Stomach (tissue), 9 donors: Measurements from ENCODE around the gene SZT2. TPM values are rescaled to one million over a fixed set of nuclear protein-coding genes. Genes with fewer than 3 reads are reported as not detected.

Source experiments
- DNase-seq, 2 donors: peaks; one replicate each; pipeline versions ENCODE4 v3.0.0 to v3.0.0-alpha.2; 2013 to 2019
- H3K27ac ChIP-seq, 5 donors: fragments of 200-600 bp in 4 of 5; sonication (generic) in 4 of 5; one replicate each; pipeline ENCODE4 v1.5.1; 2013 to 2019; ENCODE audit warnings: mild to moderate bottlenecking in 1 of 5, moderate library complexity in 1 of 5
- H3K27me3 ChIP-seq, 3 donors: fragments of 200-600 bp; sonication (generic); one replicate each; pipeline ENCODE4 v1.5.1; 2017 to 2019; ENCODE audit warnings: mixed run types in 1 of 3
- H3K36me3 ChIP-seq, 4 donors: fragments of 200-600 bp; sonication (generic); 1 replicate in 3 of 4; 2 replicates in 1 of 4; pipeline ENCODE4 v1.5.1; 2016 to 2019
- H3K4me1 ChIP-seq, 4 donors: fragments of 200-600 bp; sonication (generic); one replicate each; pipeline ENCODE4 v1.5.1; 2016 to 2019
- H3K4me3 ChIP-seq, 4 donors: fragments of 200-600 bp; sonication (generic) in 3 of 4; one replicate each; pipeline ENCODE4 v1.5.1; 2016 to 2019; ENCODE audit warnings: mild to moderate bottlenecking in 1 of 4
- H3K9me3 ChIP-seq, 4 donors: fragments of 200-600 bp; sonication (generic); one replicate each; pipeline ENCODE4 v1.5.1; 2016 to 2019
- CTCF ChIP-seq, 7 experiments: fragments of 450-650 bp in 4 of 7; fragments of 200-600 bp in 3 of 7; sonication (generic) in 3 of 7; IDR thresholded peaks; one replicate each; pipeline ENCODE4 v1.5.1; 2016 to 2019; ENCODE audit warnings: antibody characterized with exemption in 7 of 7, control low read depth in 2 of 7, mild to moderate bottlenecking in 1 of 7
- EP300 ChIP-seq: sonication (generic); formaldehyde crosslinking; IDR thresholded peaks from one replicate; pipeline ENCODE4 v1.6.1; 2017; ENCODE audit warnings: antibody characterized with exemption
- POLR2A ChIP-seq, 4 donors: fragments of 450-650 bp; IDR thresholded peaks; one replicate each; pipeline ENCODE4 v1.6.1; 2016; ENCODE audit warnings: antibody characterized with exemption in 4 of 4, control low read depth in 2 of 4, mild to moderate bottlenecking in 1 of 4, moderate library complexity in 1 of 4
- POLR2AphosphoS5 ChIP-seq, 3 donors: sonication (generic); formaldehyde crosslinking; IDR thresholded peaks; one replicate each; pipeline ENCODE4 v1.6.1; 2016; ENCODE audit warnings: antibody characterized with exemption in 3 of 3
- WGBS, 5 donors: extraction: QIAGEN DNeasy Blood & Tissue Kit in 3 of 5; methylation state at CpG; one replicate each; pipeline versions ENCODE4 v1.1.5 to v1.1.7; 2013 to 2018; 5-methylcytosine and 5-hydroxymethylcytosine counted together
- intact Hi-C: fragments of 100-400 bp; cut with DNase I; formaldehyde crosslinking; loops from one replicate; pipeline ENCODE4 v1.15.1; 2023; ENCODE audit warnings: low total_unique reads
- polyA plus RNA-seq, 3 donors: library from polyadenylated mRNA; stranded (reverse); fragments of 200-250 nt; gene quantifications; one replicate each; pipeline ENCODE4 v1.2.3, GENCODE V29; 2013
- total RNA-seq, 5 donors: library from RNA; depleted of rRNA; stranded (reverse); fragments of >200 nt; gene quantifications; one replicate each; pipeline versions ENCODE4 v1.1.0 to v1.2.3, GENCODE V29; 2014 to 2016
- donor health status: healthy with polysubstance abuse.
- donor health status: Bipolar disorder and iron deficiency.
- donor health status: healthy.

The SZT2 gene
- total and polyA plus RNA-seq, 8 donors = 4.9 to 69.3 (median 52.9) TPM

GRCh38 chr1:43441166-43441893 lies 51.6 kb downstream of the SZT2 start:
- peaks cover 44 to 100% (median 96%) of the 10 kb centered on the region in 4 donors for H3K36me3 ChIP-seq

GRCh38 chr1:43441894-43442637 lies 52.4 kb downstream of the SZT2 start:
- Histone ChIP-seq H3K4me3 (no peak overlapping the region), H3K27me3 (no peaks in the 10 kb centered on the region), H3K9me3 (no peaks in the 10 kb centered on the region), H3K4me1 (no peaks in the 10 kb centered on the region), H3K27ac (no peak overlapping the region), H3K36me3 (peaks cover 52 to 100% (median 99%) of the 10 kb centered on the region in 4 donors)
- DNase-seq = peak in 1 of 2 donors; percentile 23
- no peak for TF ChIP-seq CTCF (IDR thresholded peaks at IDR 0.05)
- no peak for TF ChIP-seq POLR2AphosphoS5 (IDR thresholded peaks at IDR 0.05)
- no peak for TF ChIP-seq POLR2A (IDR thresholded peaks at IDR 0.05)
- no peak for TF ChIP-seq EP300
- intact Hi-C loops = no loop called here
- 91 to 94% (median 93%) methylated on average over 14 to 18 of the region's 18 CpGs for WGBS, 5 donors

More at GRCh38 chr1:43441166-43441893, 51.6 kb downstream of the SZT2 start:
- WGBS, 5 donors = 94 to 98% (median 96%) methylated on average over 14 to 15 of the region's 15 CpGs
- peak in 1 of 2 donors; percentile 22 for DNase-seq
- H3K4me3 ChIP-seq = no peak overlapping the region
- TF ChIP-seq POLR2A (IDR thresholded peaks at IDR 0.05) (no peak), CTCF (IDR thresholded peaks at IDR 0.05) (no peak), POLR2AphosphoS5 (IDR thresholded peaks at IDR 0.05) (no peak), EP300 (no peak)
- H3K9me3 ChIP-seq = no peaks in the 10 kb centered on the region
- intact Hi-C loops = no loop called here
- no peaks in the 10 kb centered on the region for H3K27me3 ChIP-seq
- H3K4me1 ChIP-seq = peaks cover 0 to 7% (median 2%) of the 10 kb centered on the region in 4 donors
- H3K27ac ChIP-seq = no peak overlapping the region

- Histone ChIP-seq H3K27me3 (no peaks in the 10 kb centered on the region), H3K36me3 (peaks cover 58 to 100% (median 100%) of the 10 kb centered on the region in 4 donors), H3K4me1 (no peaks in the 10 kb centered on the region), H3K27ac (no peak overlapping the region), H3K9me3 (no peaks in the 10 kb centered on the region), H3K4me3 (no peak overlapping the region)
- 89 to 96% (median 93%) methylated on average over 12 of the region's 12 CpGs for WGBS, 5 donors
- DNase-seq = peak in 1 of 2 donors; percentile 23
- TF ChIP-seq POLR2A (IDR thresholded peaks at IDR 0.05) = no peak
- no peak for TF ChIP-seq CTCF (IDR thresholded peaks at IDR 0.05)
- TF ChIP-seq POLR2AphosphoS5 (IDR thresholded peaks at IDR 0.05) = no peak
- no peak for TF ChIP-seq EP300
- intact Hi-C loops = no loop called here
Observed at GRCh38 chr1:43442756-43443155, 53.1 kb downstream of the SZT2 start.

DNA sequence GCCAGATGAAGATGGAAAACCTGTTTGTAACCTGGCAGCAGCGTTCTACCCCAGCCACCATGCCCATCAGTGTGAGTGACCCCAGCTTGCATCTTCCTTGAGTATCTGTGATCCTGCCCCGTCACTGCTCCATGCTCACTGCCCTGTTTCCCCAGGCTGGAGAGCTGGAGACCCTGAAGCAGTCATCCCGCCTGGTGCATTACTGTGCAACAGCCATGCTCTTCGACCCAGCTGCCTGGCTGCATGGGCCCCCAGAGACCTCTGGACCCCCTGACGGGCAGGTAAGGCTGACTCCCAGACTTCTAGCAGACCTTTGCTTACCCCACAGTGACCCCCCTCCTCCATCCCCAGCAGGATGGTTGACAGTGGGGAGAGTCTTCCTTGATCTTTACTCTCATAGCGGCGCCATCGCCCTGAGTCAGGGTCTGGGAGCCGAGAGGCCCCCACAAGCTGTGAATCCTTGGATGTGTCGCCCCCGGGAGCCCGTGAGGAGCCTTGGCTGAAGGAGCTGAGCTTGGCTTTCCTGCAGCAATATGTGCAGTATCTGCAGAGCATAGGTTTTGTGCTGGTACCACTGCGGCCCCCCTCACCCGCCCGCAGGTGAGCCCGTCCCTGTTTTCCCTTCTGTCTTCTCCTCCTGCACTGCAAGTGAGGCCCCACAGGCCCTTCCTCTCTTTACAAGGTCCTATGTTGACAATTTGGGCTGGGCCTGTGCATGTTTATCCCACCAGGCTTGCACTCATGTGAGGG lies 53.7 kb downstream of the SZT2 start:
- H3K36me3 ChIP-seq = peaks cover 65 to 100% (median 100%) of the 10 kb centered on the region in 4 donors

More for the DNA sequence above, 53.7 kb downstream of the SZT2 start:
- no peaks in the 10 kb centered on the region for H3K27me3 ChIP-seq
- H3K4me1 ChIP-seq = peaks cover 0 to 4% (median 0%) of the 10 kb centered on the region in 4 donors
- TF ChIP-seq EP300 (no peak), CTCF (IDR thresholded peaks at IDR 0.05) (no peak), POLR2A (IDR thresholded peaks at IDR 0.05) (no peak), POLR2AphosphoS5 (IDR thresholded peaks at IDR 0.05) (no peak)
- intact Hi-C loops = no loop called here
- no peak overlapping the region for H3K4me3 ChIP-seq
- no peaks in the 10 kb centered on the region for H3K9me3 ChIP-seq
- DNase-seq = peak in 1 of 2 donors; percentile 16
- H3K27ac ChIP-seq = no peak overlapping the region
- 92 to 96% (median 94%) methylated on average over 16 of the region's 16 CpGs for WGBS, 5 donors
